OCI-LY7 (cell line): ENCODE measurements around the gene NCOA3. TPM values are rescaled to one million over a fixed set of nuclear protein-coding genes. Genes with fewer than 3 reads are reported as not detected.
A peak's percentile ranks its signal among the peaks of the same experiment; 100 is the strongest.

ENCODE experiments used
- BruUV-seq: library from RNA; stranded (reverse); fragments of 400-500 nt; replicated peaks from 2 replicates; lab custom pipeline; 2021; lab: Mats Ljungman, UMichigan
- CTCF ChIA-PET: fragments of 300-600 bp; sonication (Branson Sonifier 250); formaldehyde crosslinking; loops from one replicate; lab custom pipeline; 2022; ENCODE audit warnings: antibody characterized with exemption; ENCODE audit not compliant: unreplicated experiment; lab: Charles Lee
- POLR2A ChIA-PET: fragments of 300-600 bp; sonication (Branson Sonifier 250); formaldehyde crosslinking; loops from one replicate; lab custom pipeline; 2022; ENCODE audit warnings: antibody characterized with exemption; lab: Charles Lee
- DNase-seq: peaks from one replicate; pipeline ENCODE4 v3.0.0-alpha.2; 2015; ENCODE audit warnings: low spot score
- H2AFZ ChIP-seq: fragments of 200-600 bp; sonication (generic), shearing (Covaris generic); 2 replicates; pipeline ENCODE4 v1.6.1; 2014; ENCODE audit warnings: mild to moderate bottlenecking, antibody characterized with exemption, low read length, moderate library complexity
- H3K27ac ChIP-seq: fragments of 200-600 bp; sonication (generic); 2 replicates; pipeline ENCODE4 v1.5.1; 2014; ENCODE audit warnings: mixed run types, low read depth, mild to moderate bottlenecking, moderate library complexity, low read length, inconsistent platforms; ENCODE audit not compliant: poor library complexity, severe bottlenecking
- H3K36me3 ChIP-seq: fragments of 200-600 bp; sonication (generic); 2 replicates; pipeline ENCODE4 v1.6.1; 2014; ENCODE audit warnings: mild to moderate bottlenecking, antibody characterized with exemption, low read length, moderate library complexity, mixed read lengths; ENCODE audit not compliant: insufficient read depth
- H3K4me1 ChIP-seq: fragments of 200-600 bp; sonication (generic); 2 replicates; pipeline ENCODE4 v1.5.1; 2014; ENCODE audit warnings: mild to moderate bottlenecking, low read length; ENCODE audit not compliant: insufficient read depth, poor library complexity, severe bottlenecking
- H3K4me2 ChIP-seq: fragments of 200-600 bp; sonication (generic); 2 replicates; pipeline ENCODE4 v1.6.1; 2014; ENCODE audit warnings: mild to moderate bottlenecking, low read length
- H3K4me3 ChIP-seq: fragments of 200-600 bp; sonication (generic); 2 replicates; pipeline ENCODE4 v1.5.1; 2014; ENCODE audit warnings: mild to moderate bottlenecking, low read depth, low read length; ENCODE audit not compliant: poor library complexity, severe bottlenecking
- H3K79me2 ChIP-seq: fragments of 200-600 bp; sonication (generic); 2 replicates; pipeline ENCODE4 v1.6.1; 2016; ENCODE audit warnings: low read depth, mild to moderate bottlenecking, low read length, moderate library complexity, mixed read lengths; ENCODE audit not compliant: insufficient read depth
- H3K9me2 ChIP-seq: fragments of 200-600 bp; sonication (generic); 2 replicates; pipeline ENCODE4 v1.6.1; 2016; ENCODE audit warnings: mild to moderate bottlenecking, low read length, mixed read lengths; ENCODE audit not compliant: insufficient read depth
- H3K9me3 ChIP-seq: fragments of 200-600 bp; sonication (generic); 2 replicates; pipeline ENCODE4 v1.6.1; 2014; ENCODE audit warnings: mild to moderate bottlenecking, mixed run types, low read length, mixed read lengths
- H4K20me1 ChIP-seq: fragments of 200-600 bp; sonication (generic); 2 replicates; pipeline ENCODE4 v1.6.1; 2014; ENCODE audit warnings: mild to moderate bottlenecking, antibody characterized with exemption, low read length, moderate library complexity, mixed read lengths; ENCODE audit not compliant: insufficient read depth
- CTCF ChIP-seq: fragments of 200-600 bp; sonication (generic); conservative IDR thresholded peaks from 2 replicates; pipeline ENCODE4 v1.5.1; 2014; ENCODE audit warnings: mild to moderate bottlenecking, antibody characterized with exemption, low read length, moderate library complexity, mixed read lengths
- EZH2phosphoT487 ChIP-seq: fragments of 200-600 bp; sonication (generic); IDR thresholded peaks from 2 replicates; pipeline ENCODE4 v1.6.1; 2018; ENCODE audit warnings: low read depth, borderline replicate concordance, mild to moderate bottlenecking, mixed run types, antibody characterized with exemption, low read length, moderate library complexity, mixed read lengths
- intact Hi-C: fragments of 100-400 bp; cut with micrococcal nuclease; formaldehyde crosslinking; loops from one replicate; pipeline ENCODE4 v1.10.0; 2022; ENCODE audit not compliant: unreplicated experiment
- total RNA-seq, 2 experiments: library from RNA; depleted of rRNA in 1 of 2; stranded (reverse); fragments of >200 nt in 1 of 2; shearing (Covaris generic) in 1 of 2; gene quantifications; 2 replicates each; pipeline ENCODE4 v1.2.3, GENCODE V29; 2014 to 2022

NCOA3 gene
- total RNA-seq, 2 experiments from 2014 or later: 50.5 to 75.6 TPM

- H3K4me2 ChIP-seq: peak overlapping the region; percentile 79
- H2AFZ ChIP-seq: no peak overlapping the region
- peak overlapping the region; percentile 62 for H3K4me3 ChIP-seq
- CTCF ChIA-PET: no interaction called here
- peaks cover 100% of the 10 kb centered on the region for H3K79me2 ChIP-seq
- peaks cover 71% of the 10 kb centered on the region for H3K4me1 ChIP-seq
- peak; percentile 83 for DNase-seq
- TF ChIP-seq EZH2phosphoT487: no peak
- no peak for TF ChIP-seq CTCF
- no peaks in the 10 kb centered on the region for H3K9me2 ChIP-seq
- peak overlapping the region; percentile 76 for H3K27ac ChIP-seq
- peaks cover 13% of the 10 kb centered on the region; the same call in 1 of the 2 replicates for H4K20me1 ChIP-seq
- BruUV-seq: no TSS peak
- H3K9me3 ChIP-seq: no peaks in the 10 kb centered on the region; the same call in 1 of the 2 replicates
- peaks cover 51% of the 10 kb centered on the region for H3K36me3 ChIP-seq
- POLR2A ChIA-PET: interaction anchor here (0.5 to 0.9 kb wide), 2 partner anchors 14 to 84 kb away, joined by 3 read pairs; no protein-coding TSS in a partner anchor
- intact Hi-C loops: loop anchor here (5.0 kb wide), 1 partner anchor 72 kb away; the partner anchor contains the start of gene NCOA3
These were observed 73.1 kb downstream of the NCOA3 start for GRCh38 chr20:47574616-47575364.

GRCh38 chr20:47576516-47577033 is 74.9 kb downstream of the NCOA3 start:
- no TSS peak for BruUV-seq
- H3K79me2 ChIP-seq: peaks cover 100% of the 10 kb centered on the region
- peaks cover 67% of the 10 kb centered on the region for H3K4me1 ChIP-seq
- CTCF ChIA-PET: no interaction called here
- H3K9me3 ChIP-seq: no peaks in the 10 kb centered on the region
- no peak for TF ChIP-seq CTCF
- no peak for TF ChIP-seq EZH2phosphoT487
- peak overlapping the region; percentile 62 for H3K4me3 ChIP-seq
- peak overlapping the region; percentile 76 for H3K27ac ChIP-seq
- H3K4me2 ChIP-seq: peak overlapping the region; percentile 79
- H3K36me3 ChIP-seq: peaks cover 41% of the 10 kb centered on the region
- POLR2A ChIA-PET: interaction anchor here (1.0 to 2.6 kb wide), 7 partner anchors 8 to 138 kb away, joined by 3 to 9 read pairs (median 3); no protein-coding TSS in a partner anchor
- peaks cover 13% of the 10 kb centered on the region; the same call in 1 of the 2 replicates for H4K20me1 ChIP-seq
- no peaks in the 10 kb centered on the region for H3K9me2 ChIP-seq
- DNase-seq: peak; percentile 72
- no peak overlapping the region for H2AFZ ChIP-seq
- intact Hi-C loops: loop anchor here (5.0 kb wide), 1 partner anchor 74 kb away; the partner anchor contains the start of gene NCOA3
